GM18517 (cell line): Measurements from ENCODE around the gene PCDHA12.
"Not testable (repeated sequence)": the region's sequence is repeated elsewhere in the genome, so short reads cannot be mapped to it uniquely, and the experiment has no call there.

Source experiments
- ATAC-seq: cut with Tn5 transposase; IDR thresholded peaks from one replicate; pipeline ENCODE4 v1.9.1; 2021; ENCODE audit warnings: mild to moderate bottlenecking, moderate library complexity; ENCODE audit not compliant: unreplicated experiment

PCDHA12 gene, protein sequence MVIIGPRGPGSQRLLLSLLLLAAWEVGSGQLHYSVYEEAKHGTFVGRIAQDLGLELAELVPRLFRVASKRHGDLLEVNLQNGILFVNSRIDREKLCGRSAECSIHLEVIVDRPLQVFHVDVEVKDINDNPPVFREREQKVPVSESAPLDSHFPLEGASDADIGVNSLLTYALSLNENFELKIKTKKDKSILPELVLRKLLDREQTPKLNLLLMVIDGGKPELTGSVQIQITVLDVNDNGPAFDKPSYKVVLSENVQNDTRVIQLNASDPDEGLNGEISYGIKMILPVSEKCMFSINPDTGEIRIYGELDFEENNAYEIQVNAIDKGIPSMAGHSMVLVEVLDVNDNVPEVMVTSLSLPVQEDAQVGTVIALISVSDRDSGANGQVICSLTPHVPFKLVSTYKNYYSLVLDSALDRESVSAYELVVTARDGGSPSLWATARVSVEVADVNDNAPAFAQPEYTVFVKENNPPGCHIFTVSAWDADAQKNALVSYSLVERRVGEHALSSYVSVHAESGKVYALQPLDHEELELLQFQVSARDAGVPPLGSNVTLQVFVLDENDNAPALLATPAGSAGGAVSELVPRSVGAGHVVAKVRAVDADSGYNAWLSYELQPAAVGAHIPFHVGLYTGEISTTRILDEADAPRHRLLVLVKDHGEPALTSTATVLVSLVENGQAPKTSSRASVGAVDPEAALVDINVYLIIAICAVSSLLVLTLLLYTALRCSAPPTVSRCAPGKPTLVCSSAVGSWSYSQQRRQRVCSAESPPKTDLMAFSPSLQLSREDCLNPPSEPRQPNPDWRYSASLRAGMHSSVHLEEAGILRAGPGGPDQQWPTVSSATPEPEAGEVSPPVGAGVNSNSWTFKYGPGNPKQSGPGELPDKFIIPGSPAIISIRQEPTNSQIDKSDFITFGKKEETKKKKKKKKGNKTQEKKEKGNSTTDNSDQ

DNA sequence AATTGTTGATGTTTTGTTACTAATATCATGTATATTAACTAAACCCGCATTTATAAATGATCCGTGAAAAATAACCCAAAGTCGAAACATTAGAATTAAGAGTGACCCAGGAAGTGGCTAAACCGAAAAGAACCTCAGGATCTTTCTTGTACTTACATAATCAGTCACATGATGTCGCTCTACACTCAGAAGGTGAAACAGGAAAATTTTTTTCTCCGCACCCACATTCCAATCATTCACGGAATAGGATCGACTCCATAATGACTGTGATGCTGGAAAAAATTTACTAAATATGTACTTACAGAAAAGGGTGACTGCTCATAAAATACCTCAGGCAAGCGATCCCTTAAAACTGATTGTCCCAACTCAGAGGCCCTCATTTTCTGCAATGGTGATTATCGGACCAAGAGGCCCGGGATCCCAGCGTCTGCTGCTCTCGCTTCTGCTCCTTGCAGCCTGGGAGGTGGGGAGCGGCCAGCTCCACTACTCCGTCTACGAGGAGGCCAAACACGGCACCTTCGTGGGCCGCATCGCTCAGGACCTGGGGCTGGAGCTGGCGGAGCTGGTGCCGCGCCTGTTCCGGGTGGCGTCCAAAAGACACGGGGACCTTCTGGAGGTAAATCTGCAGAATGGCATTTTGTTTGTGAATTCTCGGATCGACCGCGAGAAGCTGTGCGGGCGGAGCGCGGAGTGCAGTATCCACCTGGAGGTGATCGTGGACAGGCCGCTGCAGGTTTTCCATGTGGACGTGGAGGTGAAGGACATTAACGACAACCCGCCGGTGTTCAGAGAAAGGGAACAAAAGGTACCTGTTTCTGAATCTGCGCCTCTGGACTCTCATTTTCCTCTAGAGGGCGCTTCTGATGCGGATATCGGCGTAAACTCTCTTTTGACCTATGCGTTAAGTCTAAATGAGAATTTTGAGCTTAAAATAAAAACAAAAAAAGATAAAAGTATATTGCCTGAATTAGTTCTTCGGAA is at the start of gene PCDHA12:
TSS of gene PCDHA12 (plus strand) at position 224 of the 981 bp plus-strand sequence. CDS start at position 389, 165 bp downstream.
- ATAC-seq = no peak

DNA sequence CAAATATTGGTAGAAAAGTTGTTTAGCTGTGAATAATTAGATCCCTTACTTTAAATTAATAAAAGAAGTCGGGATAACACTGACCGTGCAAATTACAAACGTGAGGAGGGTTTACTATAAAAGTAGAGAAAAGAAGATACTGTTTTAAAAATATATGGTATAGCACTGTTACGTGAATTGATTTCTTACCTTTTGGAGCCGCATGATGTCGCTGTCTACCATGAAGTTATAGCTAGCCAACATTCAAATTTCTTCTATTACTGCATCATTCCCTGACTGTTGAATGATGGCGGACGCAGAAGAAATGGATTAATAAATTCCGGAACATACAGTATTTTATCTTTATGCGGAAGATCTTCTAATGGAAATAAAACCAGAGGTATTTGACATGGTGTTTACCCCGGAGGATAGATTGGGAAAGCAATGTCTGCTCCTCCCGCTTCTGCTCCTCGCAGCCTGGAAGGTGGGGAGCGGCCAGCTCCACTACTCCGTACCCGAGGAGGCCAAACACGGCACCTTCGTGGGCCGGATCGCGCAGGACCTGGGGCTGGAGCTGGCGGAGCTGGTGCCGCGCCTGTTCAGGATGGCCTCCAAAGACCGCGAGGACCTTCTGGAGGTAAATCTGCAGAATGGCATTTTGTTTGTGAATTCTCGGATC is 47.3 kb upstream of the PCDHA12 start, which contains the start of gene PCDHA6:
TSS of gene PCDHA6 (plus strand) at position 257 of the 658 bp plus-strand sequence. CDS start at position 389, 132 bp downstream.
- no peak for ATAC-seq

DNA sequence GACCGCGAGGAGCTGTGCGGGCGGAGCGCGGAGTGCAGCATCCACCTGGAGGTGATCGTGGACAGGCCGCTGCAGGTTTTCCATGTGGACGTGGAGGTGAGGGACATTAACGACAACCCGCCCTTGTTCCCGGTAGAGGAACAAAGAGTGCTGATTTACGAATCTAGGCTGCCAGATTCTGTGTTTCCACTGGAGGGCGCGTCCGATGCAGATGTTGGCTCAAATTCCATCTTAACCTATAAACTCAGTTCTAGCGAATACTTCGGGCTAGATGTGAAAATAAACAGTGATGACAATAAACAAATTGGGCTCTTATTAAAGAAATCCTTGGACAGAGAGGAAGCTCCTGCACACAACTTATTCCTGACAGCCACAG is 46.8 kb upstream of the PCDHA12 start:
- no peak for ATAC-seq

DNA sequence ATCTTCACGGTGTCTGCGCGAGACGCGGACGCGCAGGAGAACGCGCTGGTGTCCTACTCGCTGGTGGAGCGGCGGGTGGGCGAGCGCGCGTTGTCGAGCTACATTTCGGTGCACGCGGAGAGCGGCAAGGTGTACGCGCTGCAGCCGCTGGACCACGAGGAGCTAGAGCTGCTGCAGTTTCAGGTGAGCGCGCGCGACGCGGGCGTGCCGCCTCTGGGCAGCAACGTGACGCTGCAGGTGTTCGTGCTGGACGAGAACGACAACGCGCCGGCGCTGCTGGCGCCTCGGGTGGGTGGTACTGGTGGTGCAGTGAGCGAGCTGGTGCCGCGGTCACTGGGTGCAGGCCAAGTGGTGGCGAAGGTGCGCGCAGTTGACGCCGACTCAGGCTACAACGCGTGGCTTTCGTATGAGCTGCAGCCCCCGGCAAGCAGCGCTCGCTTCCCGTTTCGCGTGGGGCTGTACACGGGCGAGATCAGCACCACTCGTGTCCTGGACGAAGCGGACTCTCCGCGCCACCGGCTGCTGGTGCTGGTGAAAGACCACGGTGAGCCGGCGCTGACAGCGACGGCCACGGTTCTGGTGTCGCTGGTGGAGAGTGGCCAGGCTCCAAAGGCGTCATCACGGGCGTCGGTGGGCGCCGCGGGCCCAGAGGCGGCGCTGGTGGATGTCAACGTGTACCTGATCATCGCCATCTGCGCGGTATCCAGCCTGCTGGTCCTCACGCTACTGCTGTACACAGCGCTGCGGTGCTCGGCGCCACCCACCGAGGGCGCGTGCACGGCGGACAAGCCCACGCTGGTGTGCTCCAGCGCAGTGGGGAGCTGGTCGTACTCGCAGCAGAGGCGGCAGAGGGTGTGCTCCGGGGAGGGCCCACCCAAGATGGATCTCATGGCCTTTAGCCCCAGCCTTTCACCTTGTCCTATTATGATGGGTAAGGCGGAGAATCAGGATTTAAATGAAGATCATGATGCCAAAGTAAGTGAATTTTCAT is 45.3 kb upstream of the PCDHA12 start:
- not testable (repeated sequence) for ATAC-seq

DNA sequence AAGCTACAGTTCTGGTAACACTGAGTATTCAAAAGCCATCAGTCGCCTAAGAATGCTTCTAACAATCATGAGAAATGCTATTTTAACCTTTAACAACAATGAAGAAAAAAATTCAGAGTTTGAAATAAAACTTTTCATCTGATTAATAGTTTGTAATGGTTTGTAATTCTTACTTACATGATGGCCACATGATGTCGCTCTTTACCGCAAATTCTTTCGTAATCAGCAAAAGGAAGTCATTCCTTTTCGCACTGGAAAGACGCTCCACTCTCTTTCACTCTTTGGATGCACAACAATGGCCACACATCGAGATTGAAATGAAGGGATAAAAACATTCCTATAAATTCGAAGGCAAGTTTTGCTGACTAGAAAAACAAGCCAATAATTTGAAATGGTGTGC is 41.1 kb upstream of the PCDHA12 start, which contains the start of gene PCDHA7:
TSS of gene PCDHA7 (plus strand) at position 277 of the 400 bp plus-strand sequence. CDS start at position 392, 115 bp downstream.
- no peak for ATAC-seq

DNA sequence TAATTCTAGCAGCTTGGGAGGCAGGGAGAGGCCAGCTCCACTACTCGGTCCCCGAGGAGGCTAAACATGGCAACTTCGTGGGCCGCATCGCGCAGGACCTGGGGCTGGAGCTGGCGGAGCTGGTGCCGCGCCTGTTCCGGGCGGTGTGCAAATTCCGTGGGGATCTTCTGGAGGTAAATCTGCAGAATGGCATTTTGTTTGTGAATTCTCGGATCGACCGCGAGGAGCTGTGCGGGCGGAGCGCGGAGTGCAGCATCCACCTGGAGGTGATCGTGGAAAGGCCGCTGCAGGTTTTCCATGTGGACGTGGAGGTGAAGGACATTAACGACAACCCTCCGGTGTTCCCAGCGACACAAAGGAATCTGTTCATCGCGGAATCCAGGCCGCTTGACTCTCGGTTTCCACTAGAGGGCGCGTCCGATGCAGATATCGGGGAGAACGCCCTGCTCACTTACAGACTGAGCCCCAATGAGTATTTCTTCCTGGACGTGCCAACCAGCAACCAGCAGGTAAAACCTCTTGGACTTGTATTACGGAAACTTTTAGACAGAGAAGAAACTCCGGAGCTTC is 40.6 kb upstream of the PCDHA12 start:
- ATAC-seq = not testable (repeated sequence)

DNA sequence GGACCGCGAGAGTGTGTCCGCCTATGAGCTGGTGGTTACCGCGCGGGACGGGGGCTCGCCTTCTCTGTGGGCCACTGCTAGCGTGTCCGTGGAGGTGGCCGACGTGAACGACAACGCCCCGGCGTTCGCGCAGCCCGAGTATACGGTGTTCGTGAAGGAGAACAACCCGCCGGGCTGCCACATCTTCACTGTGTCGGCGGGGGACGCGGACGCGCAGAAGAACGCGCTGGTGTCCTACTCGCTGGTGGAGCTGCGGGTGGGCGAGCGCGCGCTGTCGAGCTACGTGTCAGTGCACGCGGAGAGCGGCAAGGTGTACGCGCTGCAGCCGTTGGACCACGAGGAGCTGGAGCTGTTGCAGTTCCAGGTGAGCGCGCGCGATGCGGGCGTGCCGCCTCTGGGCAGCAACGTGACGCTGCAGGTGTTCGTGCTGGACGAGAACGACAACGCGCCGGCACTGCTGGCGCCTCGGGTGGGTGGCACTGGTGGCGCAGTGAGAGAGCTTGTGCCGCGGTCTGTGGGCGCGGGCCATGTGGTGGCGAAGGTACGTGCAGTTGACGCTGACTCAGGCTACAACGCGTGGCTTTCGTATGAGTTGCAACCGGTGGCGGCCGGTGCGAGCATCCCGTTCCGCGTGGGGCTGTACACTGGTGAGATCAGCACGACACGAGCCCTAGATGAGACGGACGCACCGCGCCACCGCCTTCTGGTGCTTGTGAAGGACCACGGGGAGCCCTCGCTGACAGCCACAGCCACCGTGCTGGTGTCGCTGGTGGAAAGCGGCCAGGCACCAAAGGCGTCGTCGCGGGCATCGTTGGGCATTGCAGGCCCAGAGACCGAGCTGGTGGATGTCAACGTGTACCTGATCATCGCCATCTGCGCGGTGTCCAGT is 39.2 kb upstream of the PCDHA12 start:
- no peak for ATAC-seq

DNA sequence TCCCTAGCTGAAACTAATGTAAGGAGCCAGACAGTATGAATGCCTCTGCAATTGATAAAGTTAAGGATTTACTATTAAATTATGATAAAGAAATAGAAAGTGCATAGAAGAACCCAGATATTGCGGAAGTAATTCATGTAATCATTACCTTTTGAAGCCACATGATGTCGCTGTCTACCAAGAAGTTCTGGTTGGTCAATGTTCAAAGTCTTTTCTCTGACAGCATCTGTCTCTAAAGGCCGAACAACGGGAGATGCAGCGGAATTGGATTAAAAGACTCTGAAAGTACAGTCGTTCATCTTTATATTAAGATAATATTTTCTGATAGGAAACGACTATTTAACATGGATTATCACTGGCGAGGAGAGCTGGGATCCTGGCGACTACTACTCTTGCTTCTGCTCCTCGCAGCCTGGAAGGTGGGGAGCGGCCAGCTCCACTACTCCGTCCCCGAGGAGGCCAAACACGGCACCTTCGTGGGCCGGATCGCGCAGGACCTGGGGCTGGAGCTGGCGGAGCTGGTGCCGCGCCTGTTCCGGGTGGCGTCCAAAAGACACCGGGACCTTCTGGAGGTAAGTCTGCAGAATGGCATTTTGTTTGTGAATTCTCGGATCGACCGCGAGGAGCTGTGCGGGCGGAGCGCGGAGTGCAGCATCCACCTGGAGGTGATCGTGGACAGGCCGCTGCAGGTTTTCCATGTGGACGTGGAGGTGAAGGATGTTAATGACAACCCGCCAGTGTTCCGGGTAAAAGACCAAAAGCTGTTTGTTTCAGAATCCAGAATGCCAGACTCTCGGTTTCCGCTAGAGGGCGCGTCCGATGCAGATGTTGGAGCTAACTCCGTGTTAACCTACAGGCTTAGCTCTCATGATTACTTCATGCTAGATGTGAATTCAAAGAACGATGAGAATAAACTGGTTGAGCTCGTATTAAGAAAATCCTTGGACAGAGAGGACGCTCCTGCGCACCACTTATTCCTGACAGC is 33.8 kb upstream of the PCDHA12 start, which contains the start of gene PCDHA8:
TSS of gene PCDHA8 (plus strand) at position 210 of the 985 bp plus-strand sequence. CDS start at position 345, 135 bp downstream.
- no peak for ATAC-seq

DNA sequence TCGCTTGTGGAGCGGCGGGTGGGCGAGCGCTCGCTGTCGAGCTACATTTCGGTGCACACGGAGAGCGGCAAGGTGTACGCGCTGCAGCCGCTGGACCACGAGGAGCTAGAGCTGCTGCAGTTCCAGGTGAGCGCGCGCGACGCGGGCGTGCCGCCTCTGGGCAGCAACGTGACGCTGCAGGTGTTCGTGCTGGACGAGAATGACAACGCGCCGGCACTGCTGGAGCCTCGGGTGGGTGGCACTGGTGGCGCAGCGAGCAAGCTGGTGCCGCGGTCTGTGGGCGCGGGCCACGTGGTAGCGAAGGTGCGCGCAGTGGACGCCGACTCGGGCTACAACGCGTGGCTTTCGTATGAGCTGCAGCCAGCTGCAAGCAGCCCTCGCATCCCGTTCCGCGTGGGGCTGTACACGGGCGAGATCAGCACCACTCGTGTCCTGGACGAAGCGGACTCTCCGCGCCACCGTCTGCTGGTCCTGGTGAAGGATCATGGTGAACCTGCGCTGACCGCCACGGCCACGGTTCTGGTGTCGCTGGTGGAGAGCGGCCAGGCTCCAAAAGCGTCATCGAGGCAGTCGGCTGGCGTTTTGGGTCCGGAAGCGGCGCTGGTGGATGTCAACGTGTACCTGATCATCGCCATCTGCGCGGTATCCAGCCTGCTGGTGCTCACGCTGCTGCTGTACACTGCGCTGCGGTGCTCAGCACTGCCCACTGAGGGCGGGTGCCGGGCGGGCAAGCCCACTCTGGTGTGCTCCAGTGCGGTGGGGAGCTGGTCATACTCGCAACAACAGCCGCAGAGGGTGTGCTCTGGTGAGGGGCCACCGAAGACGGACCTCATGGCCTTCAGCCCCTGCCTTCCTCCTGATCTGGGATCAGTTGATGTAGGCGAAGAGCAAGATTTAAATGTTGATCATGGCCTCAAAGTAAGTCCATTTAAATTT is 32.0 kb upstream of the PCDHA12 start:
- no peak for ATAC-seq

DNA sequence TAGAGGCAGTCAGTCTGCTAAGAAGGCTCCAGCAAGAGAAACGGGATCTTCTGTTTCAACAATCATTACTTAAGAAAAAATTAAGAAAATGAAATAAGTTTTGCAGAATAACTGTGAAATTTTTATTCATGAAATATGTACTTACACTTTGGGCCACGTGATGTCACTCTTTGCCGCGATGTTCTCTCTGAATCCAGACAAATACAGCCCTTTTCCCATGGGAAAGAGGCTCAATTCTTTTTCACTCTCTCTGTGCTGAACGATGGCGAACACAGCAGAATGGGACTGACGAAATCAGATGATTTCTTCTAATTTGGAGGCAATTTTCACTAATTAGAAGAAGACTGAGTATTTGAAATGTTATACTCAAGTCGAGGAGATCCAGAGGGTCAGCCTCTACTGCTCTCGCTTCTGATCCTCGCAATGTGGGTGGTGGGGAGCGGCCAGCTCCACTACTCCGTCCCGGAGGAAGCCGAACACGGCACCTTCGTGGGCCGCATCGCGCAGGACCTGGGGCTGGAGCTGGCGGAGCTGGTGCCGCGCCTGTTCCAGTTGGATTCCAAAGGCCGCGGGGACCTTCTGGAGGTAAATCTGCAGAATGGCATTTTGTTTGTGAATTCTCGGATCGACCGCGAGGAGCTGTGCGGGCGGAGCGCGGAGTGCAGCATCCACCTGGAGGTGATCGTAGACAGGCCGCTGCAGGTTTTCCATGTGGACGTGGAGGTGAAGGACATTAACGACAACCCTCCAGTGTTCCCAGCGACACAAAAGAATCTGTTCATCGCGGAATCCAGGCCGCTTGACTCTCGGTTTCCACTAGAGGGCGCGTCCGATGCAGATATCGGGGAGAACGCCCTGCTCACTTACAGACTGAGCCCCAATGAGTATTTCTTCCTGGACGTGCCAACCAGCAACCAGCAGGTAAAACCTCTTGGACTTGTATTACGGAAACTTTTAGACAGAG is 26.7 kb upstream of the PCDHA12 start, which contains the start of gene PCDHA9:
TSS of gene PCDHA9 (plus strand) at position 244 of the 964 bp plus-strand sequence. CDS start at position 358, 114 bp downstream.
- ATAC-seq = not testable (repeated sequence)

DNA sequence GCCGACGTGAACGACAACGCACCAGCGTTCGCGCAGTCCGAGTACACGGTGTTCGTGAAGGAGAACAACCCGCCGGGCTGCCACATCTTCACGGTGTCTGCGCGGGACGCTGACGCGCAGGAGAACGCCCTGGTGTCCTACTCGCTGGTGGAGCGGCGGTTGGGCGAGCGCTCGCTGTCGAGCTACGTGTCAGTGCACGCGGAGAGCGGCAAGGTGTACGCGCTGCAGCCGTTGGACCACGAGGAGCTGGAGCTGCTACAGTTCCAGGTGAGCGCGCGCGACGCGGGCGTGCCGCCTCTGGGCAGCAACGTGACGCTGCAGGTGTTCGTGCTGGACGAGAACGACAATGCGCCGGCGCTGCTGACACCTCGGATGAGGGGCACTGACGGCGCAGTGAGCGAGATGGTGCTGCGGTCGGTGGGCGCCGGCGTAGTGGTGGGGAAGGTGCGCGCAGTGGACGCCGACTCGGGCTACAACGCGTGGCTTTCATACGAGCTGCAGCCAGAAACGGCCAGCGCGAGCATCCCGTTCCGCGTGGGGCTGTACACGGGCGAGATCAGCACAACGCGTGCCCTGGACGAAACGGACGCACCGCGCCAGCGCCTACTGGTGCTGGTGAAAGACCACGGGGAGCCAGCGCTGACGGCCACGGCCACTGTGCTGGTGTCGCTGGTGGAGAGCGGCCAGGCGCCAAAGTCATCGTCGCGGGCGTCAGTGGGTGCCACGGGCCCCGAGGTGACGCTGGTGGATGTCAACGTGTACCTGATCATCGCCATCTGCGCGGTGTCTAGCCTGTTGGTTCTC is 25.1 kb upstream of the PCDHA12 start:
- ATAC-seq = not testable (repeated sequence)
